ENCODE results near the gene RPL28. TPM values are rescaled to one million over a fixed set of nuclear protein-coding genes. Genes with fewer than 3 reads are reported as not detected.

RPL28 gene
- 2,491 to 3,078 TPM (median 2,623 TPM) in 5 replicates for total RNA-seq (2022; extraction: Qiagen RNA extraction; ENCODE audit: low read depth)

DNA sequence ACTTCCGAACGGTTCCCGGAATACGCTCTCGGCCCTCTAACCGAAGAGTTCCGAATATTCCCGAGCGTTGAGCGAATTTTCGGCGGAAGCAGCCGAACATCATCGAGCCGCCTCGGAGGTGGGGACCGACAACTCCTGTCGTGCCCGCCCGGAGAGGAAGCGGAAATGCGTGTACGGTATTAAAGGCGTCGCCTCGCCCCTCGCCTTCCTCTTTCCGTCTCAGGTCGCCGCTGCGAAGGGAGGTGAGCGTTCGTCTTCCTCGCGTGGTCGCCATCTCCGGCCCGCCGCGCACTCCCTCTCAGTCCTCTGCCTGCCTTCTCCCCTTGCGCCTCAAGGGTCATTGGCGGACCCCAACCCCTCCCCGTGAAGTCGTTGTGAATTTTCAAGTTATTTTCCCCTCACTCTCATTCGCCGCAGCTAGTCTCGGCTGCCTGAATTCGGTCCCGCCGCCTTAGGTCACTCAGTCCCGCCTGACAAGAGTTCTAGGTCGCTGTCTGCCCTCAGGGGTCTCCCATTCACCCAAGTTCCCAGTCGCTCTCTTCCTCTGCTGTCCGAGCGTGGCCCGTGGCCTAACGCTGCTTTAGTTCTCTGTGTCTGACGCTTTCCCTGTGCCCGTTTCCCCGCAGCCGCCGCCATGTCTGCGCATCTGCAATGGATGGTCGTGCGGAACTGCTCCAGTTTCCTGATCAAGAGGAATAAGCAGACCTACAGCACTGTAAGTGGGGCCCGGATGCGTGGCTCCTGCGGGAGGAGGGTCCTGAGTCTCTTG lies at the start of gene RPL28:
Gene RPL28 (plus strand): TSS at position 209 of the 769 bp plus-strand sequence. CDS start 426 bp downstream, at position 635.

DNA sequence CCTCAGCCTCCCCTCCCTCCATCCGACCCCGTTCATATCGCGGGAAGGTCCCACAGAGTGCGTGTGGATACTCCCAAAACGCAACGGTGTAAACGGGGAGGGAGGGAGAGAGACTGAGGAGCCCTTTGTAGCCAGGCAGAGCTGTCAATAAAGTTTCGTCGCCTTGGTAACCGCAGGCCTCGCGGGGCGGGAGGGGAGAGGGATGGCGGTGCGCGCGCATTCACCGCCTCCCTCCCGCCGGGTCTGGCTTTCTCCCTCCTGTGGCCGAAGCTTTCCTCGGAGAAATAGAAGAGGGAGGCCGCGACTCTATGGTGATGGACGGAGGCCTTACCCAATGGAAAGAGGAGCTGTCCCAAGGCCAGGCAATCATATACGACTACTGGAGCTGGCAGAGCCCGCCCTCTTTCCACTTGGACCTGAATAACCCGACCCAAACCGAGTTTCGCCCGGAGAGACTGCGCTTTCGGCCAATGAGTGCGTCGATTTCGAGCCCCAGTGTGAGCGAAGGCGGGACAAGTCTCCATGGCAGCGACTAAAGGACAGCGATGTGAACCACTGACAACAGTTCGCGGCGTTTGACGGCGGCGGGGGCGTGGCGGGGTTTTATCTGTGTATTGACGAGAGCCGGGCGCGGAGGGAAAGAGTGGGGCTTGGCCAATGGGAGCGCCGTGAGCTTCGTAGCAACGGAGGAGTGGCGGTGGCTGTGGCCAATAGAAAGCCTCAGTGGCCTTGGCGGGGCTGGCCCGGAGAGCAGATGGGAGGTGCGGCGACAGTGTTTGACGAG lies 46.4 kb upstream of the RPL28 start, which contains the start of gene KMT5C:
Gene KMT5C (plus strand): TSS at position 772 of the 784 bp plus-strand sequence. CDS start 2,061 bp downstream, outside the sequence.

DNA sequence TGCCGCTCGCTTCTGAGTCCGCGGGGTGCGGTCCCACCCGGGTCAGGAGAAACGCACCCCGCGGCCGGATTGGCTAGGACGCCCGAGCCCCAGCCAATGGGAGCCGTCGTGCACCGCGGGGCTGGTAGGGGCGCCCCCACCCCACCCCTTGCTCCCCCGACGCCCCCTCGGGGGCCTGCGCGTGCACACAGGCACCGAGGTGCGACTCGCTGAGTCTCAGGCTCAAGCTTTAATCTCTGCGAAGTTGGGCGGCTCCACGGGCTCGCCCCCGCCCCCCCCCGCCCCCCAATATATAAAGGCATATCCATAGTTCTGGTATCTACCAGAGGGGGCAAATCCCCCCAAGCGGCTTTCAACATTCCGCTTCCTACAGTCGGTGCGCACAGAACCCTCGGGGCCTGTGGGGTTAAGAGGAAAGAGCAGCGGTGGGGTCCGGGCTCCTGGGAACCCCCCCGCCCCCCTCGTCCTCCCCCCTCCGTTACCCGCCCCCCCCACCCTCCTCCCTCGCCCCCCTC lies 31.0 kb upstream of the RPL28 start, which contains the start of gene COX6B2:
Gene COX6B2 (minus strand): TSS at position 22 of the 515 bp plus-strand sequence. CDS start 198 bp downstream, outside the sequence.

DNA sequence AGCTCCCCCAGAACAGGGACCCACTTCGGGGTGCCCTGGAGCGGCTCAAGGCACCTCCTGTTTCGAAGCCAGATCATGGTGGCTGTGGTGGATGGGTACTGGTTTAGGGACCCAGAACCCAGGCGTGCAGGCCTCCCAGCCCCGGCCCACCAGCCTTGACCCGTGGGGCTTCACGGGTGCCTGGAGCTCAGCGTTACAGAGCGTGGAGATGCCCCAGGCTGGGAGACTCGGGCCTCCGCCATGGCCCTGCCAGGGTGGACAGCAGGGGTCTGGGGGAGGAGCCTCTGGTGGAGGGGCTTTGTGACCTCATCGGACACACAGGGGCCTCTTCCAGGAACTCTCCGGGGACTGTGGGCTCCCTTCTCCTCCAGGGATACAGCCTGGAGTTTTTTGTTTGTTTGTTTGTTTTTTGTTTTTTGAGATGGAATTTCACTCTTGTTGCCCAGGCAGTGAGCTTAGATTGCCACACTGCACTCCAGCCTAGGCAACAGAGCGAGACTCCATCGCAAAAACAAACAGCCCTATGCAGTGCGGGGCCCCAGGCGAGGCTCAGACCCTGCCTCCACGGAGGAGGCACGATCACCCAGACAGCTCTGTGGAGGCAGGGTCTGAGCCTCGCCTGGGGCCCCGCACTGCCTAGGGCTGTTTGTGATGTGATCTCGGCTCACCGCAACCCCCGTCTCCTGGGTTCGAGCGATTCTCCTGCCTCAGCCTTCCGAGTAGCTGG lies 22.6 kb upstream of the RPL28 start, which contains the start of gene GARIN5B:
Gene GARIN5B (minus strand): TSS at position 271 of the 727 bp plus-strand sequence. CDS start 194 bp downstream, at position 77.

DNA sequence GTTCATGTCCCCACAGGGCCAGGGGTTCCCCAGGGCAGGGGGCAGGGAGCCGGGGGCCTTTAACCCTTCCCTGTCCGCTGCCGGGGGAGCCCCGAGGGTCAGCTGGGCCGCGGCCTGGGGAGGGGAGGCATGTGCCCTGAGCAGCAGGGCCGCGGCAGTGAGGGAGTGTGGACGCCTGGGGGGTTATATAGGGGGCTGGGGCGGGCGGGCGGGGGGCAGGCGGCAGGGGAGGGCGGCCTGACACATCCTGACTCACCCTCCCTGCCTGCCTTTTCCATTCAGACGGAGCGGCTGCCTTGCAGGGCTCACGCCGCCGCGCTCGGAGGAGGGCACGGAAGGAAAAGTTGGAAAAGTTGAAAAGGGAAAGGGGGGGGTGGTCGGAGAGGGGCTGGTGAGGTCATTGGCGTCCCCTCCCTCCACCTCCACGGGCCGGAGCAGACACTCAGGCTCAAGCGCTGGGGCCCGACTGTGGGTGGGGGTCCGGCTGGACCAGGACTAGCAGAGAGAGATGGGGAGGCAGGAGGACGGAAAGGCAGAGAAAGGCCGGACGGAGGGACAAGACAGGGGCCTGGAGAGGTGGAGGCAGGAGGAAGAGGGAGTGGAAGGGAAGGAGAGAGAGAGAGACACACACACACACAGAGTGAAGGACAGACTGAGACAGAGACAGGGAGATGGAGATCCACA lies 15.3 kb upstream of the RPL28 start, which contains the start of gene IL11:
Gene IL11 (minus strand): TSS at position 159 of the 684 bp plus-strand sequence. CDS start 153 bp downstream, at position 6.

DNA sequence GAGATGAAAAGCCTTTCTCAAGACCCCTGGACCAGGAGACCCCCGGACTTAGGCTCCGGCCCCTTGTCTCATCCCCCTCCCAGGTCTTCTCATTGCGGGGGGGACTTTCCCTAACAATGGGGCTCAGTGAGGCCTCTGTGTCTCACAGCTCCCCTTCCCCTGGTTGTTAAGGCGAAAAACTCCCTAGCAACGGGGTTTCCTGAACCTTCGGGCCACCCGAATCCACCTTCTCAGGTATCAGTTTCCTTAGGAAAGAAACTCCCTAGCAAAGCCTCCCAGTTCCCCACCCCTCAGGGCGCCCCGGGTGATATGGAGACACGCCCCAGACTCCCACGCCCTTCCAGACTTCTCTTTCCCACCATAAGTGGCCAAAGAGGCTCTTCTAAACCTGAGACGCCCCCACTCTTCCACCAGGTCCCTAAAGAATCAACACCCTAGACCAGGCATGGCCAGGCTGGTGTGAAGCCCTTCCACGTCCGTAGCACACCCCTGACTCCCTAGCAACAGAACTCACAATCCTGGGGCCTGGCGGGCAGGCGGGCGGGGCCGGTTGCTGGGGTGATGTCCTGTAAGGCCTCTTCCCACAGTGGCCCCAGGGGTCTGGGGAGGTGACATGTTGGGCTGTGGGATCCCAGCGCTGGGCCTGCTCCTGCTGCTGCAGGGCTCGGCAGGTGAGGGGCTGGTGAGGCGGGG lies 9.3 kb upstream of the RPL28 start, which contains the start of gene TMEM190:
Gene TMEM190 (plus strand): TSS at position 586 of the 693 bp plus-strand sequence. CDS start 28 bp downstream, at position 614.

DNA sequence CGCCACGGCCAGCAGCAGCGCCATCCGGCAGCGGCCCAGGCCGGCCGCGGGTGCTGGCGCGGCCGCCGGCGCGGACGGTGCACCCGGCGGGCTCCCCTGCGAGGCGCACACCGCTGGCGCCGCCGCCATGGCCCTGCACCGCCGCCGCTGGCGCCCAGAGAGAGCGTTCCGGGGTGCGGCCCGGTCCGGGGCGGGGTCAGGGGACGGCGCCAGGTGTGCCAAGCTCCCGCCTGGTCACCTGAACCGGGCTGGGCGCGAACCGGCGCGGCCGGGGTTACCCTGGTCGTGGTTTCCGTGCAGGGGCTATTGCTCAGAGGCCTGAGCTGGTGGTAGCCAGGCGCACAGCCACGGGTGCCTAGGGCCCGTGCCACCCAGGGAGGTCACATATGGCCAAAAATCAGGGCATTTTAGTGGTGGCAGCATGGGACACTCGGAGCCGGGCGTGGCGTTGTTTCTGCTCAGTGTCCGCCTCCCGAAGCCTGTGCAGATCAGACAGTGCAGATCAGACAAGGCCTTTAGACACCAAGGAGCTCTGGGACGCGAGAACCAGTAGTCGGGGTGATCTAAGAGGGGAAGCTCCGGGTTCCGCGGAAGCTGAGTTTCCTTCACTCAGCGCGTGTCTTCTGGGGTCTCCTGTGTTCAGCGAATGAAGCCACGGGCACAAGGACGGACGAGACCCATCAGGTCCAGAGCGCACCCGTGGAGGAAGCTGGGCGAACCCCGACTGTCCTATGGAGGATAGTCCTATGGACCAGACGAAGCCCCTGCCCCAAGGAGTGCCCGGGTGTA lies 1.4 kb upstream of the RPL28 start, which contains the start of gene TMEM238:
Gene TMEM238 (minus strand): TSS at position 162 of the 789 bp plus-strand sequence. CDS start 33 bp downstream, at position 129.

DNA sequence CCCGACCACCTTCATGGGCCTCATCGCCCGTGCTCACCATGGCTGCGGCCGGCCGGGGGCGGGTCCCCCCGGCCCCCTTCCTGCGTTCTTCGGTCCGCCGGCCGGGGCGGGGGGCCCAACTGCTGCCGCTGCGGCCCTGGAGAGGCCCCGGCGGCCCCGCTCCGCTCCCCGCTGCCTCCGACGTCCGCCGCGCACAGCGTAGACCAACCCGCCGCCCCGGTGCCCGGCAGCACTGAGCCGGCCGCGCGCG lies 21.7 kb downstream of the RPL28 start, which contains the start of gene UBE2S:
Gene UBE2S (minus strand): TSS at position 239 of the 250 bp plus-strand sequence. CDS start 199 bp downstream, at position 40.

DNA sequence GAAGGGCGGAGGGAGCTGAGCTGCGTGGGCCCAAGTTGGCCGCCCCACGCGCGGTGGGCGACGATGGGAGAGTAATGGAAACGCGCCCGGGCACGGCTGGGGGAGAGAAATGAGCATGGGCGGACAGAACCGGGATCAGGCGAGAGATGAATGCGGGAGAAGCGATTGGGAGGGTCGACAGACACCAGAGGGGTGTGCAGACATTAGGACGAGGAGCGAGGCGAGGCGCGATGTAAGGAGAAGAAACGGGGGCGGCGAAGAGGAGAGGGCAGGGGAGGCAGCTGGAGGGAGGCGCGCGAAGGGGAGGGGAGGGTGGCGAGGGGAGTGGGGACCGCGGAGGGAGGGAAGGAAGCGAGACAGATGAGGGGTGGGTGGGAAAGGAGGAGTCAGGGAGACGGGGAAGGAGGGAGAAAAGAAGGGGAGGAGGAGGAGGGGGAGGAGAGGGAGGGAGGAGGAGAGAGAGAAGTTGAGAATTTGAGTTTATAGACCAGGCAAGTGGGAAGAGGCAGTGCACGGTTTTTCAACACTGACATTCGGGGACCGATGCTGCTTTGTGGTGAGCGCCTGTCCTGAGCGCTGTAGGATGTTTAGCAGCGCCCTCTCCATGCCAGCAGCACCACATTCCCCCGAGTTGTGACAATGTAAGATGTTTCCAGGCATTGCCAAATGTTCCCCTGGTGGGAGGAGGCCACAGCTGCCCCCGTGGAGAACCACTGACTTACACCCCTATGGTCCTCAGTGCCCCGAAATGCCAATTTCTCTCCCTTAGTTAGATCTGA lies 57.5 kb downstream of the RPL28 start, which contains the start of gene SHISA7:
Gene SHISA7 (minus strand): TSS at position 256 of the 779 bp plus-strand sequence. CDS start 437 bp downstream, outside the sequence.

Other genes with a start within 250 kb of the RPL28 start
- gene TNNT1, start 236.7 kb upstream of the RPL28 start, total RNA-seq (2022; extraction: Qiagen RNA extraction; ENCODE audit: low read depth): 115 to 148 TPM (median 130 TPM) in 5 replicates
- gene TNNI3, start 228.2 kb upstream of the RPL28 start, total RNA-seq (2022; extraction: Qiagen RNA extraction; ENCODE audit: low read depth): 5.9 to 9.6 TPM (median 8.0 TPM) in 5 replicates
- gene DNAAF3, start 219.3 kb upstream of the RPL28 start, total RNA-seq (2022; extraction: Qiagen RNA extraction; ENCODE audit: low read depth): 3.7 to 7.7 TPM (median 5.7 TPM) in 5 replicates
- gene SYT5, start 205.6 kb upstream of the RPL28 start, total RNA-seq (2022; extraction: Qiagen RNA extraction; ENCODE audit: low read depth): 1.9 to 4.8 TPM (median 4.0 TPM) in 5 replicates
- 2.7 to 5.3 TPM (median 5.1 TPM) in 5 replicates for gene PTPRH, start 176.4 kb upstream of the RPL28 start, total RNA-seq (2022; extraction: Qiagen RNA extraction; ENCODE audit: low read depth)
- gene TMEM86B, start 157.2 kb upstream of the RPL28 start, total RNA-seq (2022; extraction: Qiagen RNA extraction; ENCODE audit: low read depth): 3.1 to 5.3 TPM (median 4.1 TPM) in 5 replicates
- 84.5 to 118 TPM (median 109 TPM) in 5 replicates for gene PPP6R1, start 126.9 kb upstream of the RPL28 start, total RNA-seq (2022; extraction: Qiagen RNA extraction; ENCODE audit: low read depth)
- gene HSPBP1, start 105.8 kb upstream of the RPL28 start, total RNA-seq (2022; extraction: Qiagen RNA extraction; ENCODE audit: low read depth): 120 to 145 TPM (median 138 TPM) in 5 replicates
- 2.5 to 4.3 TPM (median 4.1 TPM) in 5 replicates for gene BRSK1, start 101.9 kb upstream of the RPL28 start, total RNA-seq (2022; extraction: Qiagen RNA extraction; ENCODE audit: low read depth)
- not detected in 5 replicates for gene TMEM150B, start 60.6 kb upstream of the RPL28 start, total RNA-seq (2022; extraction: Qiagen RNA extraction; ENCODE audit: low read depth)
- 3.7 to 7.5 TPM (median 5.9 TPM) in 5 replicates for gene KMT5C, start 46.1 kb upstream of the RPL28 start, total RNA-seq (2022; extraction: Qiagen RNA extraction; ENCODE audit: low read depth)
- 0.57 to 1.2 TPM (median 0.81 TPM) in 5 replicates for gene COX6B2, start 31.2 kb upstream of the RPL28 start, total RNA-seq (2022; extraction: Qiagen RNA extraction; ENCODE audit: low read depth)
- gene GARIN5B, start 22.7 kb upstream of the RPL28 start, total RNA-seq (2022; extraction: Qiagen RNA extraction; ENCODE audit: low read depth): 0.08 to 0.33 TPM (median 0.13 TPM) in 5 replicates
- gene IL11, start 15.5 kb upstream of the RPL28 start, total RNA-seq (2022; extraction: Qiagen RNA extraction; ENCODE audit: low read depth): 14.5 to 19.3 TPM (median 18.6 TPM) in 5 replicates
- 0.94 to 2.2 TPM (median 1.7 TPM) in 5 replicates for gene TMEM190, start 9.1 kb upstream of the RPL28 start, total RNA-seq (2022; extraction: Qiagen RNA extraction; ENCODE audit: low read depth)
- 2.8 to 9.2 TPM (median 7.0 TPM) in 5 replicates for gene TMEM238, start 1.6 kb upstream of the RPL28 start, total RNA-seq (2022; extraction: Qiagen RNA extraction; ENCODE audit: low read depth)
- 343 to 483 TPM (median 443 TPM) in 5 replicates for gene UBE2S, start 21.9 kb downstream of the RPL28 start, total RNA-seq (2022; extraction: Qiagen RNA extraction; ENCODE audit: low read depth)
- gene SHISA7, start 57.4 kb downstream of the RPL28 start, total RNA-seq (2022; extraction: Qiagen RNA extraction; ENCODE audit: low read depth): not detected in 5 replicates
- 51.3 to 61.4 TPM (median 58.4 TPM) in 5 replicates for gene ISOC2, start 75.7 kb downstream of the RPL28 start, total RNA-seq (2022; extraction: Qiagen RNA extraction; ENCODE audit: low read depth)
- not detected in 5 replicates for gene C19orf85, start 78.8 kb downstream of the RPL28 start, total RNA-seq (2022; extraction: Qiagen RNA extraction; ENCODE audit: low read depth)
- gene ZNF628, start 90.7 kb downstream of the RPL28 start, total RNA-seq (2022; extraction: Qiagen RNA extraction; ENCODE audit: low read depth): 4.5 to 7.2 TPM (median 6.7 TPM) in 5 replicates
- 34.8 to 57.0 TPM (median 55.0 TPM) in 5 replicates for gene NAT14, start 99.3 kb downstream of the RPL28 start, total RNA-seq (2022; extraction: Qiagen RNA extraction; ENCODE audit: low read depth)
- 0.35 to 0.82 TPM (median 0.57 TPM) in 5 replicates for gene SSC5D, start 102.5 kb downstream of the RPL28 start, total RNA-seq (2022; extraction: Qiagen RNA extraction; ENCODE audit: low read depth)
- gene SBK2, start 151.2 kb downstream of the RPL28 start, total RNA-seq (2022; extraction: Qiagen RNA extraction; ENCODE audit: low read depth): 1.3 to 2.3 TPM (median 1.8 TPM) in 5 replicates
- 1.3 to 1.9 TPM (median 1.6 TPM) in 5 replicates for gene SBK3, start 159.6 kb downstream of the RPL28 start, total RNA-seq (2022; extraction: Qiagen RNA extraction; ENCODE audit: low read depth)
- 20.1 to 37.6 TPM (median 28.4 TPM) in 5 replicates for gene ZNF579, start 194.9 kb downstream of the RPL28 start, total RNA-seq (2022; extraction: Qiagen RNA extraction; ENCODE audit: low read depth)
- gene FIZ1, start 213.6 kb downstream of the RPL28 start, total RNA-seq (2022; extraction: Qiagen RNA extraction; ENCODE audit: low read depth): 20.5 to 24.3 TPM (median 23.6 TPM) in 5 replicates
- 12.5 to 17.5 TPM (median 16.0 TPM) in 5 replicates for gene ZNF524, start 214.4 kb downstream of the RPL28 start, total RNA-seq (2022; extraction: Qiagen RNA extraction; ENCODE audit: low read depth)
- gene ZNF865, start 219.7 kb downstream of the RPL28 start, total RNA-seq (2022; extraction: Qiagen RNA extraction; ENCODE audit: low read depth): 7.6 to 13.0 TPM (median 12.1 TPM) in 5 replicates
- 4.8 to 6.1 TPM (median 5.3 TPM) in 5 replicates for gene ZNF784, start 238.6 kb downstream of the RPL28 start, total RNA-seq (2022; extraction: Qiagen RNA extraction; ENCODE audit: low read depth)

Measured in A549 treated with GW870086 at 1 μM for 4 hours (cell line).